Glutamatergic neuron (in vitro differentiated cells): ENCODE data around the gene GET4. TPM values are rescaled to one million over a fixed set of nuclear protein-coding genes. Genes with fewer than 3 reads are reported as not detected.
"Not testable (repeated sequence)": the region's sequence is repeated elsewhere in the genome, so short reads cannot be mapped to it uniquely, and the experiment has no call there.

Experiments used
- DNase-seq: peaks from one replicate; pipeline ENCODE4 v3.0.0; 2022
- H3K27ac Mint-ChIP-seq: one replicate; pipeline ENCODE4 v1.8.0; 2020; ENCODE audit warnings: mild to moderate bottlenecking, mixed read lengths, inconsistent platforms; ENCODE audit not compliant: unreplicated experiment
- H3K27me3 Mint-ChIP-seq: one replicate; pipeline ENCODE4 v1.8.0; 2020; ENCODE audit warnings: mild to moderate bottlenecking, moderate library complexity, mixed read lengths, inconsistent platforms; ENCODE audit not compliant: unreplicated experiment
- H3K36me3 Mint-ChIP-seq: one replicate; pipeline ENCODE4 v1.8.0; 2020; ENCODE audit warnings: mild to moderate bottlenecking, mixed read lengths, inconsistent platforms; ENCODE audit not compliant: unreplicated experiment
- H3K4me1 Mint-ChIP-seq: one replicate; pipeline ENCODE4 v1.8.0; 2020; ENCODE audit warnings: mild to moderate bottlenecking, low read depth, mixed read lengths, inconsistent platforms; ENCODE audit not compliant: unreplicated experiment
- H3K4me3 Mint-ChIP-seq: one replicate; pipeline ENCODE4 v1.8.0; 2020; ENCODE audit warnings: mild to moderate bottlenecking, mixed read lengths, inconsistent platforms; ENCODE audit not compliant: unreplicated experiment
- H3K9me3 Mint-ChIP-seq: one replicate; pipeline ENCODE4 v1.8.0; 2020; ENCODE audit warnings: mild to moderate bottlenecking, moderate library complexity, mixed read lengths, inconsistent platforms; ENCODE audit not compliant: unreplicated experiment
- CTCF ChIP-seq: fragments of 200-600 bp; sonication (generic); IDR thresholded peaks from one replicate; pipeline ENCODE4 v1.5.0; 2021; ENCODE audit not compliant: partially characterized antibody, unreplicated experiment
- total RNA-seq: library from RNA; stranded (reverse); fragmentation: NEBNext Ultra II Directional; extraction: Animal tissue kit (Norgen Biotek cat#: 25700); gene quantifications from one replicate; pipeline ENCODE4 v1.2.1, GENCODE V29; 2021; ENCODE audit not compliant: unreplicated experiment

GET4 gene
- total RNA-seq, 1 donor from 2014 or later: 70.2 TPM

GRCh38 chr7:907158-907980, 31.0 kb downstream of the GET4 start:
- H3K9me3 Mint-ChIP-seq: peaks cover 2% of the 10 kb centered on the region
- H3K27ac Mint-ChIP-seq: no peak overlapping the region
- no peaks in the 10 kb centered on the region for H3K36me3 Mint-ChIP-seq
- no peak for TF ChIP-seq CTCF
- no peaks in the 10 kb centered on the region for H3K4me1 Mint-ChIP-seq
- no peak overlapping the region for H3K4me3 Mint-ChIP-seq
- DNase-seq: no peak
- peaks cover 4% of the 10 kb centered on the region for H3K27me3 Mint-ChIP-seq

GRCh38 chr7:908159-908581, 31.8 kb downstream of the GET4 start:
- Mint-ChIP-seq H3K4me1 (no peaks in the 10 kb centered on the region), H3K27me3 (peaks cover 1% of the 10 kb centered on the region), H3K4me3 (no peak overlapping the region), H3K9me3 (peaks cover 3% of the 10 kb centered on the region), H3K27ac (no peak overlapping the region), H3K36me3 (no peaks in the 10 kb centered on the region)
- TF ChIP-seq CTCF: no peak
- DNase-seq: no peak

GRCh38 chr7:908591-909357, 32.4 kb downstream of the GET4 start:
- peak; percentile 83 for TF ChIP-seq CTCF
- not testable (repeated sequence) for H3K36me3 Mint-ChIP-seq, H3K4me1 Mint-ChIP-seq, H3K4me3 Mint-ChIP-seq, H3K27me3 Mint-ChIP-seq, H3K27ac Mint-ChIP-seq, H3K9me3 Mint-ChIP-seq
- peak; percentile 84 for DNase-seq

- Mint-ChIP-seq H3K27ac (no peak overlapping the region), H3K27me3 (peaks cover 1% of the 10 kb centered on the region), H3K9me3 (peaks cover 6% of the 10 kb centered on the region), H3K4me1 (no peaks in the 10 kb centered on the region), H3K4me3 (no peak overlapping the region), H3K36me3 (no peaks in the 10 kb centered on the region)
- no peak for TF ChIP-seq CTCF
- no peak for DNase-seq
Observed at GRCh38 chr7:909358-910329, 33.3 kb downstream of the GET4 start.
